ENCODE data around the gene GPC6.

GRCh38 chr13:93777504-93777903 is 550.9 kb downstream of the GPC6 start:
- TF ChIP-seq POLR2A (IDR thresholded peaks at IDR 0.05), result no peak
- TF ChIP-seq, protein P1, sequence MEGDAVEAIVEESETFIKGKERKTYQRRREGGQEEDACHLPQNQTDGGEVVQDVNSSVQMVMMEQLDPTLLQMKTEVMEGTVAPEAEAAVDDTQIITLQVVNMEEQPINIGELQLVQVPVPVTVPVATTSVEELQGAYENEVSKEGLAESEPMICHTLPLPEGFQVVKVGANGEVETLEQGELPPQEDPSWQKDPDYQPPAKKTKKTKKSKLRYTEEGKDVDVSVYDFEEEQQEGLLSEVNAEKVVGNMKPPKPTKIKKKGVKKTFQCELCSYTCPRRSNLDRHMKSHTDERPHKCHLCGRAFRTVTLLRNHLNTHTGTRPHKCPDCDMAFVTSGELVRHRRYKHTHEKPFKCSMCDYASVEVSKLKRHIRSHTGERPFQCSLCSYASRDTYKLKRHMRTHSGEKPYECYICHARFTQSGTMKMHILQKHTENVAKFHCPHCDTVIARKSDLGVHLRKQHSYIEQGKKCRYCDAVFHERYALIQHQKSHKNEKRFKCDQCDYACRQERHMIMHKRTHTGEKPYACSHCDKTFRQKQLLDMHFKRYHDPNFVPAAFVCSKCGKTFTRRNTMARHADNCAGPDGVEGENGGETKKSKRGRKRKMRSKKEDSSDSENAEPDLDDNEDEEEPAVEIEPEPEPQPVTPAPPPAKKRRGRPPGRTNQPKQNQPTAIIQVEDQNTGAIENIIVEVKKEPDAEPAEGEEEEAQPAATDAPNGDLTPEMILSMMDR (IDR thresholded peaks at IDR 0.05), result no peak
